PFSK-1 (cell line): ENCODE results near the gene GPR153.

ENCODE experiments used
- FOXP2 ChIP-seq: optimal IDR thresholded peaks from 2 replicates; pipeline ENCODE3; 2011; ENCODE audit warnings: borderline replicate concordance, control low read depth, inconsistent platforms; ENCODE audit not compliant: insufficient read depth; ENCODE audit errors: extremely low read length, extremely low read depth
- POLR2AphosphoS5 ChIP-seq: IDR thresholded peaks from 2 replicates; pipeline ENCODE4 v1.6.1; 2012; ENCODE audit warnings: low read depth, mild to moderate bottlenecking, control low read depth, low read length, moderate library complexity
- SIN3A ChIP-seq: IDR thresholded peaks from 2 replicates; pipeline ENCODE4 v1.6.1; 2012; ENCODE audit warnings: mild to moderate bottlenecking, low read length, moderate library complexity, borderline replicate concordance; ENCODE audit not compliant: insufficient read depth
- TAF1 ChIP-seq: IDR thresholded peaks from 2 replicates; pipeline ENCODE4 v1.6.1; 2012; ENCODE audit warnings: low read length, control low read depth, borderline replicate concordance; ENCODE audit not compliant: insufficient read depth
- TF ChIP-seq, protein P1 (sequence below), 2 experiments: IDR thresholded peaks; 2 replicates each; pipeline versions ENCODE4 v1.6.1 to v1.8.0; 2011 to 2012; ENCODE audit warnings: low read depth in 2 of 2, low read length in 2 of 2, control low read depth in 1 of 2, inconsistent platforms in 1 of 2, mild to moderate bottlenecking in 1 of 2, moderate library complexity in 1 of 2; ENCODE audit not compliant: insufficient read depth in 1 of 2

GPR153 gene

DNA sequence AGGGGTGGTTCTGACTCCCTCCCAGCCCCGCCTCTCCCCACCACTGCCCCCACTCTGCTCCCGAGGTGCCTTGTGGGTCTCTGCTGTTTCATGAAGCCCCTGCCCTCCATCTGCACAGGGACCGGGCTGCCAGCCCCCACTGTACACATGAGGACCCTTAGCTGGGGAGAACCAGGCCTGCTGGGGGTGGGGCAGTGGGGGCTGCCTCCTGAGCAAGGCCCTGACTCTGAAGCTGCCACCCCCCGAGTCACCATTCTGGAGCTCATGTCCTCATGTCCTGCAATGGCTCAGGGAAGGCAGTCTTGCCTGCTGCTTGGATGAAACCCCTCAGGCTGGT, 8.6 kb downstream of the GPR153 start:
- TF ChIP-seq POLR2AphosphoS5 (no peak), TAF1 (no peak)

DNA sequence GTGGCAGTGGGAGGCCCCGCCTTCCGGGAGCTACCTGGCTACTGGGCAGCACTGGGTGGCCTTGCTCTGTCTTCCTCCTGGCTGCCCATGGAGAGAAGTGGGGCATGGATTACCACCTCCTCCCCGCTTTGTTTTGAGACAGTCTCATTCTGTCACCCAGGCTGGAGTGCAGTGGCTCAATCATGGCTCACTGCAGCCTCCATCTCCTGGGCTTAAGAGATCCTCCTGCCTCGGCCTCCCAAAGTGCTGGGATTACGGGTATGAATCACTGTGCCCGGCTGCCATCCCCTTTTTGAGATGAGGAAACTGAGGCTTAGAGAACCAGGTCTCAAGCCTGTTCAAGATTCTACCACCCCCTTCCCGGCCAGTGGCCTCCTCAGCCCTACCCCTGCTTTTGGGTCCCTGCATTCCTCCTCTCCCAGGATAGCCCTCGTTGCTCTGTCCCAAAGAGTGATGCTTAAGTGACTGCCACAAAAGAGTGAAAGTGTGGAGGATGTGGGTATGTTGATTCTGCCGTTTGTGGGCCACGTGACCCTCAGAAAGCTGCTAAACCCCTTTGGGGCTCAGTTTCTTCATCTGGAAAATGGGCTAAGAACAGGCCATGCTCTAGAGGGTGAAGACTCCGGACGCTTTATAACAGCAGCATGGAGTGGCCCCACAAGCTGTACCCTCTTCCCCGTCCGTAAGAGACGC, 9.1 kb downstream of the GPR153 start:
- TF ChIP-seq SIN3A, result no peak
- TF ChIP-seq POLR2AphosphoS5, result no peak
- no peak for TF ChIP-seq FOXP2
- TF ChIP-seq, protein P1, sequence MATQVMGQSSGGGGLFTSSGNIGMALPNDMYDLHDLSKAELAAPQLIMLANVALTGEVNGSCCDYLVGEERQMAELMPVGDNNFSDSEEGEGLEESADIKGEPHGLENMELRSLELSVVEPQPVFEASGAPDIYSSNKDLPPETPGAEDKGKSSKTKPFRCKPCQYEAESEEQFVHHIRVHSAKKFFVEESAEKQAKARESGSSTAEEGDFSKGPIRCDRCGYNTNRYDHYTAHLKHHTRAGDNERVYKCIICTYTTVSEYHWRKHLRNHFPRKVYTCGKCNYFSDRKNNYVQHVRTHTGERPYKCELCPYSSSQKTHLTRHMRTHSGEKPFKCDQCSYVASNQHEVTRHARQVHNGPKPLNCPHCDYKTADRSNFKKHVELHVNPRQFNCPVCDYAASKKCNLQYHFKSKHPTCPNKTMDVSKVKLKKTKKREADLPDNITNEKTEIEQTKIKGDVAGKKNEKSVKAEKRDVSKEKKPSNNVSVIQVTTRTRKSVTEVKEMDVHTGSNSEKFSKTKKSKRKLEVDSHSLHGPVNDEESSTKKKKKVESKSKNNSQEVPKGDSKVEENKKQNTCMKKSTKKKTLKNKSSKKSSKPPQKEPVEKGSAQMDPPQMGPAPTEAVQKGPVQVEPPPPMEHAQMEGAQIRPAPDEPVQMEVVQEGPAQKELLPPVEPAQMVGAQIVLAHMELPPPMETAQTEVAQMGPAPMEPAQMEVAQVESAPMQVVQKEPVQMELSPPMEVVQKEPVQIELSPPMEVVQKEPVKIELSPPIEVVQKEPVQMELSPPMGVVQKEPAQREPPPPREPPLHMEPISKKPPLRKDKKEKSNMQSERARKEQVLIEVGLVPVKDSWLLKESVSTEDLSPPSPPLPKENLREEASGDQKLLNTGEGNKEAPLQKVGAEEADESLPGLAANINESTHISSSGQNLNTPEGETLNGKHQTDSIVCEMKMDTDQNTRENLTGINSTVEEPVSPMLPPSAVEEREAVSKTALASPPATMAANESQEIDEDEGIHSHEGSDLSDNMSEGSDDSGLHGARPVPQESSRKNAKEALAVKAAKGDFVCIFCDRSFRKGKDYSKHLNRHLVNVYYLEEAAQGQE (IDR thresholded peaks at IDR 0.05; ENCODE audit: insufficient read depth in 1 of 2, low read depth in 2 of 2, low read length in 2 of 2), result no peak
- TF ChIP-seq TAF1, result no peak

DNA sequence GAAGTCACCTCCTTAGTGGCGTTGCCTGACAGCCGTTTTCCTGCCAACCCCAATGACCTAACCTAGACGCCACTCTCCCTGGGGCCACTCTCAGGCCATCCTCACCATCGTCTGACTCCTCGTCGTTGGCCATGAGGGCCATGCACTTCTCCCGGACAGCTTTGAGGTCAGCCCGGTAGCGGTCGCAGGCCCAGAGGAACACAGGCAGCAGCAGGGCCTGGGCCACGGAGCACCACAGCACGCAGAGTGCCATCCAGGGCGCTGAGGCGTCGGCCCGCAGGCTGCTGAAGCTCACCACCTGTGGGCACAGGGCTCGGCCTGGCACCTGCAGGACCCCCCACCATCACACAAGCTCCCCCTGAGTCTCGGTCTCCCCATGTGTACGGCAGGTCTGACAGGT, 9.7 kb downstream of the GPR153 start:
- TF ChIP-seq TAF1 (no peak), FOXP2 (no peak), POLR2AphosphoS5 (no peak), SIN3A (no peak)

DNA sequence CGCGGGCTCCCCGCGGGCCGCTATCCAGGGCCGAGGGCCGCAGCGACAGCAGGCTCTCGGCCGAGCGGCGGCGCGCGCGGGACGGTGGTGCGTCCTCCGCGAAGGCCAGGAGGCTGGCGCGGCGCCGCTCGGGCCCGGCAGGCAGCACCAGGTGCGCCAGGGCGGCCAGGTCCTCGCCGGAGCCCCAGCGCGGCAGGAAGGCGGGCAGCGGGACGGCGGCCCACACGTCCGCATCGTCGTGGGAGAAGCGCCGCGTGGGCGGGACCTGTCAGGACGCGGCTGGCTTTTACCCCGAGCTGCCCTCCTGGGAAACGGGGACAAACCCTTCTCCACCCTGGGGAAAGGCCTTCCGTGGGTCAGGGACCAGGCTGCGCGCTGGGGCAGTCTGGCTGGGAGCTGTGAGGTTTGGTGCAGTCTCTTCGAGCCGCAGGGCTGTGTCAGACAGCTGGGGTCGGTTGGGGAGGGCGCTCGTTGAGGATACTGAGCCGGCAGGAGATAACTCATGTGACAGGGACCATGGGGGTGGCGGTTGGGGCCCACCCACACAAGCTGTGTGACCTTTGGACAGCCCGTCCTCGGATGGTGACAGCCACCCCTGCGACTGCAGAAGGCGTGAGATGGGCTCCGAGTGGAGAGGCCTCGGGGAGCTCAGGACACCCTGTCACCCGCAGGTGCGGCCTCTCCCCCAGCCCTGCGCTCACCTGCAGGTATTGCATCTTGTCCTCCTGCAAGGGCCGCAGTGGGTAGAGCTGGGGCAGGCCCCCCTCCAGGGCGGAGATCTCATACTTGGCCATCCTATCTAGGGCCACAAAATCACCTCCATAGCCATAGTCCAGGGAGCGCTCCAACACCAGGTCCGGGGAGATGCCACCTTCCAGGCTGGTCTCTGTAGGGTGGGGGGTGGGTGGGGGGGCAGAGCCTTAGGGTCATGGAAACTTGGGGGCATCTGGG, 10.9 kb downstream of the GPR153 start:
- TF ChIP-seq POLR2AphosphoS5 (no peak), FOXP2 (no peak), TAF1 (no peak), SIN3A (no peak)
- TF ChIP-seq, protein P1 (IDR thresholded peaks at IDR 0.05; ENCODE audit: insufficient read depth in 1 of 2, low read depth in 2 of 2, low read length in 2 of 2), result no peak

DNA sequence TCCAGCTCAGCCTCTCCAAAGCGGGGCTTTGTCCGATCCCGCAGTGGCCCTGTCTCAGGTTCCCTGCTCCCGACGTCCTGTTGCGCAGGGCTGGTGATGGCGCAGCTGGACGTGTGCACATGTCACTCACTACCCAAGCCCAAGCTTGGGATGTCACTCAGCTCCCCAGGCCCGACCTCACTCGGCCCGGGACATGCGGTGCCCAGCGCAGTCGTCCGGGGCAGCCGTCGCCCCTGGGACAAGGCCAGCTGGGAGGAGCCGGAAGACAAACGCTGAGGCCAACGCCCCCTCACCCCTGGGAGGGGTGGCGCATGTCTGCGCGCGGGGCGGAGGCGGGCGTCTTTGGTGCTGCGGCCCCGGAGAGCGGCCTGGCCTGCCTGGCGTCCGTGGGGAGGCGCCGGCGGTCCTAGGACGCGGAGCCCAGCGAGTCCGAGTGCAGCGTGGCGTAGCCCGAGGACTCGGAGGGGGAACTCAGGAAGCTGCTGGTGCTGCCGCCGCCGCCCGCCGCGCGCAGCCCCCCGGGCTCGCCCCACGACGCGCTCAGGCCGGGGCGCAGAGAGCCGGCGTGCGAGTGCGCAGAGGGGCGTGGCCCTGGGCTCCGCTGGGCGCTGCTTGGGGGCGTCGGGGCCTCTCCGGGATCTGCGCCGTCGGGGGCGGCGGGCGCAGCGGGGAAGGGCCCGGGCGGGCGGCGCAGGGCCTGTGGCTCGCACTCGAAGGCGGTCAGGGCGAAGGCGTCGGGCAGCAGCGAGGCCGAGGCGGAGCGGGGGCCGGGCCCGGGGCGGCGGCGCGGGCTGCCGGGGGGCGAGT, 11.8 kb downstream of the GPR153 start:
- TF ChIP-seq, protein P1 (IDR thresholded peaks at IDR 0.05; ENCODE audit: insufficient read depth in 1 of 2, low read depth in 2 of 2, low read length in 2 of 2), result no peak
- TF ChIP-seq TAF1 (no peak), SIN3A (no peak), POLR2AphosphoS5 (no peak), FOXP2 (no peak)
